Measurements from ENCODE around the gene CAMTA1.

CAMTA1 gene

DNA sequence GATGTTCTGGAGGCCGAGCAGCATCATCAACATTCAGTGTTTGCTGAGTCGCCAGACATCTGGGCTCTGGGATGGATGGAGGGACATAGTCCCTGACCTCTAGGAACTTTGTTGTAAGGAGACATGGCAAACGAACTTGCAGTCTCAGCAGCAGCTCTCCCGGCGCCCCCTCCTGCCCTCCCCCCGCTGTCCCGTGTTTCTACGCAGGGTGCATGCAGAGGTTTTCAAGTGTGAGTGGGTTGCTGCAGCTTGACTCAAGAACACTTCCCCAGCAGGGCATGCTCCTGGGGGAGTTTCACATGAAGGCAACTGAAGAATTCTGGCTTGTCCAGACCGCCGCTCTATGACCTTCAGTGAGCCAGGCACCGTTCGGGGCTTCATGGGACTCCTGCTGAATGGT, 121.9 kb downstream of the CAMTA1 start:
- peak; percentile 54 for DNase-seq (ENCODE audit: low spot score)

DNA sequence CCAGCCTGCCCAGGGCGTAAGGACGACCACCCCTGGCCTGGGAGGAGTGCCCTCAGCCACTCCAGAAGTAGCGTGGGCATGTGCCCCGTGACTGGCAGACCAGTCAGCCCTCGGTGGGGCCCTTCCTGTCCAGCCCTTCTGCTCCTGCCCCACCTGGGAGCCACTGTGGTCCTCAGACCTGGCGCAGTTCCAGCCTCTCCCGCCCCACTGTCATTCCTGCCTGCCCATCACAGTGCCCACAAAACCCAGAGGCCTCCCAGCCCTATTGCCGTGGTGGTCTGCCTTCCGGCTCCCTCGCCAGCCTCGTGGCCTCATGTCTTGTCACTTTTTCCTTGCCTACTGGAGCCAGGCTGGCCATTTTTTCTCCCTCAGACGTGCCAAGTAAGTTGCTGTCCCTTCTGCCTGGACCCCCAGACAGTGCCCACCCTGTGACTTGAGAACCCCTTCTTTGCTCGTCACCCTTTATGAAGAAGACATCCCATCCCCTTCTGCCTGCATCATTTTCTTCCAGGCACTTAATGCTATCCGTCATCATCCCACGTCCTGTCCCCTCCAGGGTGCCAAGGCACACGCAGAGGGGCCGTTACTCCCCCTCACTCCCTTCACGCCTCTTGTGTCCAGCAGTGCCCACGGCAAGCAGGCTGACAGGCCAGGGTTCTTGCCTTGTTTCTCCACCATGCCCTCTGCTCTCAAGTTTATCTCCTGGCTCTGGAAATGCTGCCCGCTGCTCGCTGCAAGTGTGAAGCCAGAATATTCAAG, 122.6 kb downstream of the CAMTA1 start:
- peak; percentile 41 for DNase-seq (ENCODE audit: low spot score)

GRCh38 chr1:6909401-6909800, 124.1 kb downstream of the CAMTA1 start:
- peak; percentile 31 for DNase-seq (ENCODE audit: low spot score)

- peak; percentile 20 for DNase-seq (ENCODE audit: low spot score)
Measured at GRCh38 chr1:6909857-6910256, 124.6 kb downstream of the CAMTA1 start.

DNA sequence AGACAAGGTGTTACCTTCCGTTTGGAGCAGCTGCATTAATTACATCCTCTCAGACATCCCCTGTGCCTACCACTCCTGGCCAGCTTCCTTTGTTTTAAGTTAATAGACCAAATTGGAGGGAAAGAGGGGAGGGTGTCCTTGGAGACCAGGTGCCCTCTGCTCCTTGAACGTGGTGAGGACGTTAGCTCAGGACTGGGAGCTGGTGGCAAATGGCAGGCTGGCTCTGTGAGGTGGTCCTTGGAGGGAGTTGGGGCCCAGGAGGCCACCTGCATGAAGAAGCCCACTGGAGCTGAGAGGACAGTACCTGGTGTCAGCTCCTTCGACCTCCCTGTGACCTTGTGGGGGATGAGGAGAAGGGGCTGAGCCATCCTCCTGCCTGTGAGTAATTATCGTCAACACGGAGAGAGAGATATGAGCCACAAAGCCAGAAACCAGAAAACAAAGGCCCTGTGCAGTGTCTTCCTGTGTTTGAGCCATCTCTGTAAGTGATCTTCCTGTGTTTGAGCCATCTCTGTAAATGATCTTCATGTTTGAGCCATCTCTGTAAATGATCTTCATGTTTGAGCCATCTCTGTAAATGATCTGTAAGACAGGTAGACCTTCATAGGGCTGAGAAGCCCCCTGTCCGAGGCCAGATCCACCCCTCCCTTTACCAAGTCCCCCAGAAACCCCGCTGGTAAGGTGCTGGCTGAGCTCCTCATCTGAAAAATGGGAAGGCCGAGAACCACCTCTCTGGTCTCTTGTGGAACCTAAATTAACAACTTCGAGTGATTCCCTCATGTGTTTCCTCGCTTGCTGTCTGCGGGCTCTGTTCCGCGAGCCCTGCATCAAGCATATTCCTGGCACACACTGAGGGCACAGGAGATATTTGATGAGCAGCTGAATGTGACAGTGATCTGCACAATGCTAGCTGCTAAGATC, 126.0 kb downstream of the CAMTA1 start:
- peak; percentile 53 for DNase-seq (ENCODE audit: low spot score)

GRCh38 chr1:6911974-6912373, 126.7 kb downstream of the CAMTA1 start:
- DNase-seq (ENCODE audit: low spot score) = peak; percentile 26

DNA sequence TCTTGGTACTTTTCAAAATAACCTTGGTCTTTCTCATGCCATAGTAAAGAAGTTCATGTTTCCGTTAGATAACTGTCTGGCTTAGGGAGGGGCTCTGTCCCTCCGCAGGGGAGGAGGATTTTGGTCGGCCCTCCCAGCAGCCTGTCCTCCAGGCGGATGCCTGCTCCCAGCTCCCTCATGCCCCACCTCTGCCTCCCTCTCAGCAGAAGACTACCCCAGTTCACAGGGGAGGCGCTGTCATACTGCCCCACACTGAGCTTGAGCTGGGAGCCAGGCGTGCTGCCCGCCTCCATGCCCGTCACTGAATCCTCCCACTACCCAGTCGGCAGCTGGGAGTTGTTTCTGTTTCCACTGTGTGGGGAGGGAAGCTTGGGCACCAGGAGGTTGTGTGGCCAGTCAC, 127.3 kb downstream of the CAMTA1 start:
- no peak for DNase-seq (ENCODE audit: low spot score)

- peak; percentile 30 for DNase-seq (ENCODE audit: low spot score)
Measured at GRCh38 chr1:6913086-6913485, 127.8 kb downstream of the CAMTA1 start.

DNA sequence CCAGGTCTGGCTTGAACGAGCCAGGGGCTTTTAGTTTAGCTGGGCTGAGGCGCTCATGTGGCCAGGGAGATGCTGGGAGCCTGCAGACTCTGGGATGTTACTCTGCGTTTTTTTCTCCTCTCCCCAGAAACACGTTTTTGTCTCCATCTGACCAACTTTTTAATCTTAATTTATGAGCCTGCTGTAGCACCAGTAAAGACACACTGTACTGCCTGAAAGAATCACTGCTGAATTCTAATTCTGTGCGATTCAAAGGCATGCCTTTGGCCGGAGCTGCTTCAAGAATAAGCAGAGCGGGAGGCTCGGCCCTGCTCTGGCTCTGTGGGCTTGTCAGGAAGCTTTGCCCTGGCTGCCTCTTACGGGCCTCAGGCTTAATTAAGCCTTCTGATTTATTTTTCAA, 129.5 kb downstream of the CAMTA1 start:
- DNase-seq (ENCODE audit: low spot score) = no peak

DNA sequence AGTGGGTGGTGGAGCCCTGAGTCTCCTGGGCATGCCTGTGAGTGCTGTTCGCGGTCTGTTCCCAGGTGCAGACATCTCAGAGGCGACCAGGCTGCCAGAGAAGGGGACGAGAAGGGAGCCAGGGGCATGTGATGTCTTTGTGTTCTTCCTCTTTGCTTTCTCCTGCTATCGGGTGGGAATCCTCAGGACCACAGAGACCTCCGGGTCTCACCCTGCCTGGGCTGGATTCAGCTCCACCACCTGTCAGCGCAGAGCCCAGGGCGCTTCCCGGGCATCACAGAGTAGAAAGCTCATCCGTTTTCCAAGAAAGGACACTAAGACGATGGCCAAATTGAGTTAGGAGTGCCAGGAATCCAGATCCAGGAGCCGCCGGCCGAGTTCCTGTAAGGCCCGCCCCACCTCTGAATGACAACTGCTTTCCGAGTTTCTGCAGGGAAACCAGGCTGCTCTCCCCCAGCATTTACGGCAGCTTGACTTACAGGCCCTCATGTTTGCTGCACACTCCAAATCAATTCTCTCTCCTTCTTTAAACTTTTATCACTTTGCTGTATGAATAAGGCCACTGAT, 130.8 kb downstream of the CAMTA1 start:
- DNase-seq (ENCODE audit: low spot score) = no peak

DNA sequence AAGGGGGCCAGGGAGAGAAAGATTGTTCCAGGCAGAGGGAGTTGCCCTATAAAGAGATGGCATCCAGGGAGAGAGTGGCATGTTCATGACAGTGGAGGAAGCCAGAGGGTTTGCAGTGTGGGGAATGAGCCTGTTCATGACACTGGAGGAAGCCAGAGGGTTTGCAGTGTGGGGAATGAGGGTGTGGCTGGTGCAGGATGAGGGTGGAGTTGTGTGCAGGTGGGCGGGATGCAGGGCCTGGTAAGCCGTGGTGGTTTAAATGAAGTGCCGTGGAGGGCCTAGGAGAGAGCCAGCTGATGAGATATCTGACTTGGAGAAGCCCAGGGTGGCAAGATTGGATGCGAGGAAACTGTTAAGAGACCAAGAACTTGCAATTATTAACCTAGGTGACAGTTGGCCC, 131.8 kb downstream of the CAMTA1 start:
- DNase-seq (ENCODE audit: low spot score) = no peak

- DNase-seq (ENCODE audit: low spot score) = no peak
Measured at GRCh38 chr1:6918186-6918924, 133.1 kb downstream of the CAMTA1 start.

DNA sequence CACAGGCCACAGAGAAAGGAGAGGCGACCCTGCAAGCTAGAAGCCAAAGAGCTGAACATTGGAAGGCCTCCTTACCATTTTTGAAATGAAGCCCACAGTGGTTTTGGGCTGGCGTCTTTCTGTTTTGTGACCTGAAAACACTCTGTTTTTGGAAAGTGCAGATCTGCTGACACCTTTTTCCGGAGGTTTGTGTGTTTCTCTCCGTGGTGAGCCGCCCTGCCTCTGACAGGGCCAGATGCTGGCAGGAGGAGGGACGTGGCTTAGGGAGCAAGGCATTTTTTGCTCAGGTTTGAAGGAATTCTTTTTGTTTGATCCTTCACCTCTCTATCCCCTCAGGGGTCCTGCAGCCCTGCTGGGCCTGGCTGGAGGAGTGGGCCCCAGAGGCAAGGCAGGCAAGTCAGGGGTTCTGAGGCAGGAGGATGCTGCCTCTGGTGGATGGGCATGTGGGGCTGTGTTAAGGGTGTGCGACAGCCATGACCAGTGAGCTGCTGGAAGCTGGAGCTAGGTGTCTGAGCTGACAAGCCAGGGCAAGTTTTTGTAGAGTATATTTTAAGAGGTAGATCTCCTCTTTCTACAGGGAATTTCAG, 133.8 kb downstream of the CAMTA1 start:
- no peak for DNase-seq (ENCODE audit: low spot score)

DNA sequence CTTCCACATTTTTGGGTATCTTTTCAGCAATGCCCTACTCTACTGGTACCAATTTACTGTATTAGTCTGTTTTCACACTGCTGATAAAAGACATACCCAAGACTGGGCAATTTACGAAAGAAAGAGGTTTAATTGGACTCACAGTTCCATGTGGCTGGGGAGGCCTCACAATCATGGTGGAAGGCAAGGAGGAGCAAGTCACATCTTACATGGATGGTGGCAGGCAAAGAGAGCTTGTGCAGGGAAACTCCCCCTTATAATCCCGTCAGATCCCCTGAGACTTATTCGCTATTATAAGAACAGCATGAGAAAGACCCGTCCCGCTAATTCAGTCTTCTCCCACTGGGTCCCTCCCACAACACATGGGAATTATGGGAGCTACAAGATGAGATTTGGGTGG, 136.3 kb downstream of the CAMTA1 start:
- peak; percentile 3 for DNase-seq (ENCODE audit: low spot score)

DNA sequence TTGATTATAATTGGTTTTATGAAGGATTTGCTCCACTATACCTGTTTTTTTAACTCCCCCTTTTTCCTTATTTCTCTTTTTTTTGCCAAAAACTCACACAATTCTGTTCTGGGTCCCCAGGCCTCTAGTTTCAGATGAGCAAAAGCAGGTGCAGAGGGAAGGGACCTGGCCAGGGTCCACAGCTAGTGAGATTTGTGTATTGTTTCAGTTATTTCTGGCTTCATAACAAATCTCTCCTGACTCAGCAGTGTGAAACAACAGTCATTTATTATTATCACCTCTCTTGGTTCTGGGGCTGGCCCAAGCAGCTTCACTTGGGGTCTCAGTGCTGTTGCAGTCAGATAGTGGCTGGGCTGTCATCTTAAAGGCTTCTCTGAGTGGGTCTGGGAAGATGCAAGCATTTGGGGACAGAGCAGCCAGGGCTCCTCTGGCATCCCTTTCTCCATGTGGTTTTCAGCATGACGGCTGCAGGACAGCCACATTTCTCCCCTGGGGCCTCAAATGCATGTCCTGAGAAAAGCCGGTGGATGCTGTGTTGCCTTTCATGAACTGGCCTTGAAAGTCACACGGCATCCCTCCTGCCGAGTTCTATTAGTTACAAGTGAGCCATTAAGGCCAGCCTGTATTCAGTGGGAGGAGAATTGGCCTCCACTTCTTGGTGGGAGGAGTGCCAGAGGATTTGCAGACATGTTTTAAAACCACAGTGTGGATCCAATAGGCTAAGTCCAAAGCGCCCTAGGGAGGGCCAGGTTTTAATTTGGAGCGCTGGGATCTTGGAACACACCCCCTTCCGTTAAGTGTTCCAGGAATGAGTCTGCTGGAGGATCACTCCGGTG, 137.1 kb downstream of the CAMTA1 start:
- DNase-seq (ENCODE audit: low spot score) = peak; percentile 87

DNA sequence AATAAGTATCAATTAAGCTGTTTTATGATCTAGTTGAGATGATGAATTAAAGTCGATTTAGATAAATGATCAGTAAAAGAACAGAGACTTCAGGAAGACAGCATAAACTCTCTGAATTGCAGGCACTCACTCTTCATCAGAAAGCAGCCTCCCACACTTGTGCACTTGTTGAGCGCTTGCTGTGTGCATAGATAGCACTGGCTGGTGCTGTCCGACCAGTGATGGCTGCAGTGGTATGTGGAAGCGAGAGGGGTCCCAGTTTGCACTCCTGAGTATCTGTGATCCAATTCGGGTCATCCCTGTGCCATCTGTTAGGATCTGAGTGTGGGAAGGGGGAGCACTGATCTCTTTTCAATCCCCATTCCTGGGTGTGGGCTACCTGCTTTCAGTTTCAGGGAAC, 137.8 kb downstream of the CAMTA1 start:
- peak; percentile 38 for DNase-seq (ENCODE audit: low spot score)

- DNase-seq (ENCODE audit: low spot score) = peak; percentile 50
Measured at GRCh38 chr1:6923416-6923815, 138.2 kb downstream of the CAMTA1 start.

DNA sequence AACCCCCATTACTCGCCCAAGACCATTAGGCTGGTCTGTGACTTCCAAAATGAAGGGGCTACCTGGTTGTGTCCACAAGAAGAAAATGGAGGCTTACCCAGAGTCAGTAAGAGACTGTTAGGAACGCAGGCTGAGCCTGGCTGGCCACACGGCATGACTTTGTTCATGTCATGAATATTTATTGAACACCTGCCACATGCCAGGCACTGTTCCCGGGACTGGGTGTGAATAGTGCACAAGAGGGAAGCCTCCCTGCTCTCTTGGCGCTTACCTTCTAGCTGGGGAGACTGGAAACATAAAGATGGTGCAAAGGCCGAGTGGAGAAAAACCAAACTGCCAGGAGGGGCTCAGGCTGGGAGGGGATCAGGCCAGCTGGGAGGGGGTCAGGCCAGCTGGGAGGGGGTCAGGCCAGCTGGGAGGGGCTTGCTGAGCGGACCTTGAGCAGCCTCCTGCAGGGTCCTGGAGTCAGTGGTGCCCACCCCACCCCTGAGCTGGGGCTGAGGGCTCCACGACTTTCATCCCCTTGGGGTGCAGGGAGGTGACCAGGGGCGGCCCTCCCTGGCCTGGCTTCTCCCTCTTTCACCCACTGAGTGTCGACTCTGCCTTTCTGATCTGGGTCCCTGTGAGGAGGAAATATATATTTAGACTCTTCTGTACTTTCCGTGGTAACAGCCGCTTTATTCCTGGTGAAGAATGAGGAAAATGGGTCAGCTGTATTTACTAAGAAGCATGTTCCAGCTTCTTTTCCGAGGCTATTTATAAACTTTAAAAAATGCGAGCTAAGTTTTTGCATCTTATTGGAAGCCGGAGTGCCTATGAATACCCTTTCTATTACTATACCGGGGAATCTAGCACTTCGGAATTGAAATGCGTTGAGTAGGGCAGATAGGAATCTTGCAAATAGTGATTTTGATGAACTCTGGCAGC, 139.0 kb downstream of the CAMTA1 start:
- peak; percentile 63 for DNase-seq (ENCODE audit: low spot score)

GRCh38 chr1:6924891-6925290, 139.6 kb downstream of the CAMTA1 start:
- peak; percentile 55 for DNase-seq (ENCODE audit: low spot score)

- DNase-seq (ENCODE audit: low spot score) = no peak
Measured at GRCh38 chr1:6927626-6928025, 142.4 kb downstream of the CAMTA1 start.

Measured in left forelimb (tissue), 1 donor.